HG02852 (cell line): ENCODE data around the gene CAMSAP1.

ENCODE experiments used
- ATAC-seq: cut with Tn5 transposase; IDR thresholded peaks from one replicate; pipeline ENCODE4 v1.9.1; 2021; ENCODE audit warnings: mild to moderate bottlenecking, moderate library complexity; ENCODE audit not compliant: unreplicated experiment

The CAMSAP1 gene

GRCh38 chr9:135939351-135940265 is 32.3 kb upstream of the CAMSAP1 start:
- ATAC-seq: no peak

GRCh38 chr9:135937521-135938489 is 30.5 kb upstream of the CAMSAP1 start:
- no peak for ATAC-seq

DNA sequence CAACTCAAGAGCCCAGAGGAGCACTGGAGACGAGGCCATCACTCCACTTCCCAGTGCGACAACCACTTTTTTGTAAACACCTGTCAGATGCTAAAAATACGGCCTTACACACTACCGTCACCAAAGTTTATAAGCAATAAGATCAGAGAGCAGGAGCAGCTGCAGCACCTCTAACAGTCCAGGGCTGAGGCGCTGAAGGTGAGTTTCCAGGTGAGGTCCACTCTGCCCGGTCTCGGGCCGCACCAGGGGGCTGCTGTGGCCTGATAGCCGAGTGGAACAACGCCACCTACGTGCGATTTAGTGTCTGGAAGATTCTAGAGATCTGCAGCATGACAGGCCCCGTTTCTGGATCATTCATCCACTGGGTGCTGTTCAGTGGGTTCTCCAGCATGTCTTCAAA is 25.8 kb upstream of the CAMSAP1 start:
- ATAC-seq: no peak

- no peak for ATAC-seq
Measured at GRCh38 chr9:135932656-135933055, 25.3 kb upstream of the CAMSAP1 start.

DNA sequence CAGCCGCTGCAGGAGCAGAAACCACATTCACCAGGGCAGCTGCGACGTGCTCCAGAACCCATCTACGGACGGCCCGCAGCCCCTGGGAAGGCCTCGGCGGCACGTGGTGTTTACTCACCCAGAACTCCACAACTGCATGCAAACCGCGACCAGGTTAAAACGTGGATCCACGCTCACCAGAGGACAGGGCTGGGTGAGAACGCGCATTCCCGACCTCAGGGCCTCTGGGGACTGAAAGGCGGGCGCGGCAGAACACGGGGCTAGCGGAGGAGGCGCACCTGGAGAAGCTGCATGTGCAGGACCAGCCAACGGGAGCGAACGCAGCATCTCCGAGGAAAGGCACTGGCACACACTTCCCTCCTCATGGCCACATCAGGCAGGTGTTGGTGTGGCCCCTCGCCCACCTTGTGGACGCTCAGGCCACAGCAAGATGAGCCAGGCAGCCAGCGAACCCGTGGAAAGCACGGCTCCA is 24.0 kb upstream of the CAMSAP1 start:
- no peak for ATAC-seq

- no peak for ATAC-seq
Measured at GRCh38 chr9:135930446-135931345, 23.4 kb upstream of the CAMSAP1 start.

- no peak for ATAC-seq
Measured at GRCh38 chr9:135929656-135930445, 22.5 kb upstream of the CAMSAP1 start.

GRCh38 chr9:135928731-135929655 is 21.6 kb upstream of the CAMSAP1 start:
- no peak for ATAC-seq

DNA sequence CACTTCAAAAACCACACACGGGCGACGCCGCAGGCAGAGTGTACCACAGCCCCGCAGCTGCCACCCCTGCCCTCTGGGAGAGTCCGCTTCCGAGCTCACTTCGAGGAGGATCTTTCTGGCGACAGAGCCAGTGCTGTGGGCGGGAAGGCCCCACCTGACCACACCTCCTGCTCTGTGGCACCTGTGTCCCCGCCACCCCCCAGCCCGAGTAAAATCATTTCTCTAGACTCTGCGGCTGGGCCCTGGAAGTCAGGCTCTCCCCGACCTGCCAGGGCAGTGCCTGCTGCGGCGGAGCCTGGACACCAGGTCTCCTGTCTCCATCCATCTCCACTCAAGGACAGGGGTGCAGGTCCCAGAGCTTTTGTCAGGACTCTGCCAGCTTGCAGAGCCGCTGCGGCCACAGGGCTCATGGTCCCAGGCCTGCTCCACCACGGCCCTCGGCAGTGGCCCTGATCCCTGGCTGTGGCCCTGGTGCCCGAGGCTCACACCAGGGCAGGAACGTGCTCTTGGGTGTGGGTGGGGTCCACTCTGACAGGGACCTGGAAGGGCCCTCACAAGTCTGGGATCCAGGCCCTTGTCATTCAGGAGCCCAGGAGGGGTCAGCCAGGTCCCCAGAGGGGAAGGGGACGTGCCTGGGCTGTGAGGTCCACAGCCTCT is 20.9 kb upstream of the CAMSAP1 start:
- ATAC-seq: no peak

DNA sequence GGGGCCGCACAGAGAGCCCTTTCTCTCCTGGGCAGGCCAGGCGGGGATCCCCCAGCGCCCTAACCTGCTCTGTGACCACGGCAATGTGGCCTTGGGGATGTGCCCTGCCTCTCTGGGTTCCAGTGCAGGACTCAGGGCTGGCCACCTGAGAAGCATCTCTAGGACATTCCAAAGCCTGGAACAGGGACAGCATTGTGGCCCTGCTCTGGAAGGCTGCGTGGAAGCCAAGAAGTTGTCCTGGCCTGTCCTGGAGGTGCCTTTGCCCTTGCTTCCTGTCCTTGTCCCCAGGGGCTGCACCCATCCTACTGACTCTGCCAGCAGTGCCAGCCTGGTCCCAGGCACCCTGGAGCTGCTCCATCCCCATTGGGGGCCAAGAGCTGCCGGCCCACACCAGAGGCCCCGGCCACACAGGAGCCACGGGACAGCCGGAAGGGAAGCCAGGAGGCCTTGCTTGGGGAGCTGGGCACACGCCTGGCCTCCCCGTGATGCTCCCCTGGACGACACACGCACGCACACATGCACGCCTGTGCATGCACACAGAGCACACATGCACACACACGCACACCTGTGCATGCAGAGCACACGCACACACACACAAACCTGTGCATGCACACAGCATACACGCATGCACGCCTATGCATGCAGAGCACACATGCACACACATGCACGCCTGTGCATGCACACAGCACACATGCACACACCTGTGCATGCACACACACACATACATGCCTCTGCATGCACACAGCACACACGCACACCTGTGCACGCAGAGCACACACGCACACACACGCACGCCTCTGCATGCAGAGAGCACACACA is 20.1 kb upstream of the CAMSAP1 start:
- ATAC-seq: no peak

- ATAC-seq: no peak
Measured at GRCh38 chr9:135926402-135927194, 19.3 kb upstream of the CAMSAP1 start.

GRCh38 chr9:135925496-135926133 is 18.3 kb upstream of the CAMSAP1 start:
- ATAC-seq: no peak

- no peak for ATAC-seq
Measured at GRCh38 chr9:135924628-135925338, 17.4 kb upstream of the CAMSAP1 start.

- ATAC-seq: no peak
Measured at GRCh38 chr9:135923508-135923907, 16.2 kb upstream of the CAMSAP1 start.

DNA sequence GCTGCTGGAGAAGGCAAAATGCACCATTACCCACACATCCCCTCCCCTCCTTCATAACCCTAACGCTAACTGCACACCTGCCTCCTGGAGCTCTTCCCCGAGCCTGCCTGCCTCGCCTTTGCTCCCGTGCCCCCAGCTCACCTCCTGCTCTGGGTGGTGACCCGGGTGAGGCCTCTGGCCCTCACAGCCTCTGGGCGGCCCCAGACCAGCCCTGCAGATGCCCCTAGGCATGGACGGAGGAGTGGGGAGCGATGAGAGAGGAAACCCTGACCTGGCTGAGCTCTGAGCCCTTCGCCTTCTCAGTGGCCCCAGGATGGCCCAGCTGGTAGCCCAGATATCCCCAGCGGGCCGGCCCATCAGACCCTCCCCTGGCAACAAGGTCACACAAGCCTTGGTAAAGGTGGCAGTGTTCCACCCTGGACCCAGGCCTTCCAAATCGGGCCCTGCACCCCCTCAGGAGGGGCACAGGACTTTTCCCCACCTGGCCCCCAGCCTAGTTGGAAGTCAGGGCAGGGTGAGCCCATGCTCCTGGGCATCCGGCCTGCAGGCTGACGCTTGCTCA is 14.5 kb upstream of the CAMSAP1 start:
- no peak for ATAC-seq
